Vagina (tissue), 2 donors: Measurements from ENCODE around the gene BEGAIN. TPM values are rescaled to one million over a fixed set of nuclear protein-coding genes. Genes with fewer than 3 reads are reported as not detected.

Experiments used
- DNase-seq, 2 donors: peaks; one replicate each; pipeline ENCODE4 v3.0.0-alpha.2; 2017; ENCODE audit errors: extremely low spot score in 2 of 2
- H3K27ac ChIP-seq: fragments of 200-600 bp; sonication (generic); one replicate; pipeline ENCODE4 v1.5.1; 2019
- H3K27me3 ChIP-seq: fragments of 200-600 bp; sonication (generic); one replicate; pipeline ENCODE4 v1.5.1; 2019
- H3K36me3 ChIP-seq, 2 donors: fragments of 200-600 bp; sonication (generic); one replicate each; pipeline ENCODE4 v1.5.1; 2017 to 2019
- H3K4me1 ChIP-seq: fragments of 200-600 bp; sonication (generic); one replicate; pipeline ENCODE4 v1.5.1; 2019
- H3K4me3 ChIP-seq, 2 donors: fragments of 200-600 bp; sonication (generic); 1 replicate in 1 of 2; 2 replicates in 1 of 2; pipeline ENCODE4 v1.5.1; 2016 to 2019
- H3K9me3 ChIP-seq: fragments of 200-600 bp; sonication (generic); one replicate; pipeline ENCODE4 v1.5.1; 2019
- CTCF ChIP-seq, 3 experiments: fragments of 450-650 bp in 2 of 3; fragments of 200-600 bp in 1 of 3; sonication (generic) in 1 of 3; IDR thresholded peaks; one replicate each; pipeline ENCODE4 v1.5.1; 2017 to 2019; ENCODE audit warnings: antibody characterized with exemption in 3 of 3, mild to moderate bottlenecking in 2 of 3, moderate library complexity in 2 of 3
- POLR2A ChIP-seq, 2 donors: fragments of 450-650 bp; IDR thresholded peaks; one replicate each; pipeline ENCODE4 v1.6.1; 2017; ENCODE audit warnings: antibody characterized with exemption in 2 of 2, mild to moderate bottlenecking in 2 of 2, moderate library complexity in 2 of 2
- POLR2AphosphoS5 ChIP-seq, 2 donors: sonication (generic); formaldehyde crosslinking; IDR thresholded peaks; one replicate each; pipeline ENCODE4 v1.9.0; 2017; ENCODE audit warnings: antibody characterized with exemption in 2 of 2, mild to moderate bottlenecking in 2 of 2, low read depth in 1 of 2; ENCODE audit not compliant: insufficient read depth in 1 of 2
- intact Hi-C: fragments of 100-400 bp; cut with DNase I; formaldehyde crosslinking; loops from one replicate; pipeline ENCODE4 v1.15.1; 2023
- total RNA-seq: library from RNA; depleted of rRNA; stranded (reverse); fragments of >200 nt; gene quantifications from one replicate; pipeline ENCODE4 v1.2.3, GENCODE V29; 2016

Gene BEGAIN
- total RNA-seq, 1 donor from 2014 or later, result 3.4 TPM

- H3K4me3 ChIP-seq, result no peak overlapping the region
- H3K27me3 ChIP-seq, result no peaks in the 10 kb centered on the region
- TF ChIP-seq POLR2A (IDR thresholded peaks at IDR 0.05) (no peak), CTCF (IDR thresholded peaks at IDR 0.05) (no peak), POLR2AphosphoS5 (IDR thresholded peaks at IDR 0.05; ENCODE audit: insufficient read depth in 1 of 2, low read depth in 1 of 2) (peak in 1 of 2 donors; percentile 45)
- H3K27ac ChIP-seq, result no peak overlapping the region
- H3K36me3 ChIP-seq, result no peaks in the 10 kb centered on the region
- no peak for DNase-seq
- H3K4me1 ChIP-seq, result peaks cover 6% of the 10 kb centered on the region
- H3K9me3 ChIP-seq, result no peaks in the 10 kb centered on the region
- intact Hi-C loops, result no loop called here
Measured at GRCh38 chr14:100554082-100554677, 33.0 kb downstream of the BEGAIN start.

GRCh38 chr14:100553471-100553870, 33.7 kb downstream of the BEGAIN start:
- TF ChIP-seq POLR2A (IDR thresholded peaks at IDR 0.05) (no peak), CTCF (IDR thresholded peaks at IDR 0.05) (no peak), POLR2AphosphoS5 (IDR thresholded peaks at IDR 0.05; ENCODE audit: insufficient read depth in 1 of 2, low read depth in 1 of 2) (no peak)
- intact Hi-C loops, result no loop called here
- no peak for DNase-seq
- Histone ChIP-seq H3K9me3 (no peaks in the 10 kb centered on the region), H3K36me3 (no peaks in the 10 kb centered on the region), H3K27ac (no peak overlapping the region), H3K4me1 (peaks cover 6% of the 10 kb centered on the region), H3K27me3 (no peaks in the 10 kb centered on the region), H3K4me3 (no peak overlapping the region)

- H3K9me3 ChIP-seq, result no peaks in the 10 kb centered on the region
- H3K36me3 ChIP-seq, result no peaks in the 10 kb centered on the region
- TF ChIP-seq POLR2AphosphoS5 (IDR thresholded peaks at IDR 0.05; ENCODE audit: insufficient read depth in 1 of 2, low read depth in 1 of 2) (no peak), CTCF (IDR thresholded peaks at IDR 0.05) (no peak), POLR2A (IDR thresholded peaks at IDR 0.05) (no peak)
- no peak for DNase-seq
- intact Hi-C loops, result no loop called here
- H3K4me3 ChIP-seq, result no peak overlapping the region
- H3K4me1 ChIP-seq, result peaks cover 6% of the 10 kb centered on the region
- H3K27ac ChIP-seq, result no peak overlapping the region
- H3K27me3 ChIP-seq, result no peaks in the 10 kb centered on the region
Measured at GRCh38 chr14:100552524-100553125, 34.6 kb downstream of the BEGAIN start.

GRCh38 chr14:100551056-100551455, 36.2 kb downstream of the BEGAIN start:
- intact Hi-C loops, result no loop called here
- Histone ChIP-seq H3K4me1 (peaks cover 7% of the 10 kb centered on the region), H3K36me3 (no peaks in the 10 kb centered on the region), H3K27ac (no peak overlapping the region), H3K27me3 (no peaks in the 10 kb centered on the region), H3K9me3 (no peaks in the 10 kb centered on the region), H3K4me3 (no peak overlapping the region)
- DNase-seq, result no peak
- TF ChIP-seq POLR2A (IDR thresholded peaks at IDR 0.05) (no peak), CTCF (IDR thresholded peaks at IDR 0.05) (no peak), POLR2AphosphoS5 (IDR thresholded peaks at IDR 0.05; ENCODE audit: insufficient read depth in 1 of 2, low read depth in 1 of 2) (no peak)
